Lung microvascular endothelial cell (primary cell): ENCODE data around the gene CEP68. TPM values are rescaled to one million over a fixed set of nuclear protein-coding genes. Genes with fewer than 3 reads are reported as not detected.
"Not testable (repeated sequence)": the region's sequence is repeated elsewhere in the genome, so short reads cannot be mapped to it uniquely, and the experiment has no call there.

Source experiments
- DNase-seq, 2 donors: peaks; one replicate each; pipeline versions ENCODE4 v3.0.0 to v3.0.0-alpha.2; 2010; ENCODE audit warnings: low read depth in 2 of 2
- total RNA-seq: library from RNA; depleted of rRNA; stranded (reverse); fragments of >200 nt; gene quantifications from 2 replicates; pipeline ENCODE4 v1.2.1, GENCODE V29; 2014

CEP68 gene
- total RNA-seq, 1 donor from 2014 or later = 30.8 TPM

DNA sequence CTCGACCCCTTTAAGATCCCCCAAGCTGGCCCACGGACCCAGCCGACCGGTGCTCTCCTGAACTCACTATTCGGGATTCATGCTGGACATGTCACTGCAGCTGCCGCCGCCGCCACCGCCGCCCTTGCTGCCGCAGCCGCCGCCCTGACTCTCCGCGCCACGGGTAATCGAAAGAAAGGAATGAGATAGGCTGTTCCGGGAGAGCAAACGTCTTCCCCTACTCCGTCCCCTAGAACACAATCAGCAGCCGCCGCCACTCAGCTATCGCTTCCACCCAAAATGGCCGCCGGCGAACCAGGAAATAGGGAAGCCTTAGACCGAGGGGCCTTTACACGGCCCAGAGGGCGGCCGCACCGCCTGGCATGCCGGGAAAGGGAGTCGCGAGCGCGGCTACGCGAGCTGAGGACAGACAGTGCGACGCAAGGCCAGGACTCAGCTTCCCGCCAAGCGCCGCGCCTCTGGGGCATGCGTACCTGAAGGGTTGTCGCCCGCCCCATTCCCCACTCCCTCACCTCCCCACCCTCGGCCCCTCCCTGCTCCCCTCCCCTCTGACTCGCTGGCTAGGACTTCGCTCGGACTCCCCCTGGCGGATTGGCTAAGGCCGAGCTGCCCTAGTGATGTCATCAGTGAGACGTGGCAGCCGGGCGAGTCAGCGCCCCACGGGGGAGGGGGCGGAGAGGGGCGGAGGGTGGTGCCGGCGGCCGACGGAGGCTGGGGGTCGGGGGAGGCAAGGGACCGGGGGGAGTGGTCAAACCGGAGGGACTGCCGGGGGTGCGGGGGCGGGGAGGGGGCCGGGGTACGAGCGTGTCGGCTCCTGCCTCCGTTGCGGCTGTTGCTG, 73.8 kb downstream of the CEP68 start, which contains the start of gene RAB1A:
TSS of gene RAB1A (minus strand) at position 281 of the 838 bp plus-strand sequence. CDS start at position 90, 191 bp downstream.
- DNase-seq = peak; percentile 100

DNA sequence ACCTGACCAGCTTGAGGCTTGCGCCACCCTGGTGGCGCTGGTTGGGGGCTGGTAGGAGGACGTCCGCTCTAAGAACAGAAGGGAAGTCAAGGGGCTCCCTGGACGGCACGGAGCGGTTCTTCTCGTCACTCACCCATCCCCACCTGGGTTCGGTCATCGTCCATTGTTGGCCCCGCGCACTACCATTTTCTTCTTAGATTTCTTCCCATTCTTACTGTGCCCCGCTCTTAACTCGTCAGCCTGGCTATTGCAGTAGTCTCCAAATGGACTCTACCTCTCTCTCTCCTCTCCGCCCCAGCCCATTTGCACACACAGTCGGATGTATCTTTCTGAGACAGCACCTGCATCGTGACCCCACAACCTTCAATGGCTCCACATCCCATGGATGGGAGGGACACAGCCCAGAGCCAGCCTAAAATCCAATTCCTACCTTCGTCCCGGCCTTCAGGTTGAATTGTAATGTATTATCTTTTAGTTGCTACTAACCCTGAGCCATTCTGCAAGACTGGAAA, 74.5 kb downstream of the CEP68 start:
- DNase-seq = no peak

DNA sequence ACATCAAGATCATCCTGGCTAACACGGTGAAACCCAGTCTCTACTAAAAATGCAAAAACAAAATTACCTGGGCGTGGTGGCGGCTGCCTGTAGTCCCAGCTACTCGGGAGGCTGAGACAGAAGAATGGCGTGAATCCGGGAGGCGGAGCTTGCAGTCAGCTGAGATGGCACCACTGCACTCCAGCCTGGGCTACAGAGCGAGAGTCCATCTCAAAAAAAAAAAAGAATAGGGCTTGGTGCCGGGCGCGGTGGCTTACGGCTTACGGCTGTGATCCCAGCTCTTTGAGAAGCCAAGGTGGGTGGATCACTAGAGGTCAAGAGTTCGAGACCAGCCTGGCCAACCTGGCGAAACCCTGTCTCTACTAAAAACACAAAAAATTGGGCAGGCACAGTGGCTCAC, 76.7 kb downstream of the CEP68 start:
- not testable (repeated sequence) for DNase-seq

DNA sequence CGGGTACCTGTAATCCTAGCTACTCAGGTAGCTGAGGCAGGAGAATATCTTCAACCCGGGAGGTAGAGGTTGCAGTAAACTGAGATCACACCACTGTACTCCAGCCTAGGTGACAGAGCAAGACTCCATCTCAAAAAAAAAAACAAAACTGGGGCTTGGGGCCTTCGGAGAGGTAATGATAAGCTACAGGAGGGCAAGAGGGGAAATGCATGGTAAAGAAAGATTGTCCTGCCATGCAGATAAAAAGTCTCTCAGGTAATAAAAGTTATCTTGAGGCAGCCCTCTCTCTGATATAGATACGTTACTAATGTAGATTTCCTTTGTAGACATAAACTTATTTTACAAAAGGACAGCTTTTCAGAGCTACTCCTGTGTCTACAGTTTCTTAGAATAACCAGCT, 77.4 kb downstream of the CEP68 start:
- DNase-seq = no peak

DNA sequence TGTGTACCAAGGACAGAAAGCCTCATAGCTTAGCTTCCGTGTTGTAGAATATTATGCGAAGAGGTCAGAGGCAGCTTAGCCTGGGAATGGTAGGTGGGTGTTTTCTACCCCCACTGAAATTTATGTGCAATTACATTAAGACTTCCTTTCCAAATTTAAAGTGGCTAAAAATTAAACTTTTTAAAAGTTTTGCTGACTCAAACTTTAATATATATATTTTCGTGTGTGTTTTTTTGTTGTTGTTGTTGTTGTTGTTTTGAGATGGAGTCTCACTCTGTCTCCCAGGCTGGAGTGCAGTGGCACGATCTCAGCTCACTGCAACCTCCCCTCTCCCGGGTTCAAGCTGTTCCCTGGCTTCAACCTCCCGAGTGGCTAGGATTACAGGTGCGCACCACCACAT, 77.9 kb downstream of the CEP68 start:
- no peak for DNase-seq

DNA sequence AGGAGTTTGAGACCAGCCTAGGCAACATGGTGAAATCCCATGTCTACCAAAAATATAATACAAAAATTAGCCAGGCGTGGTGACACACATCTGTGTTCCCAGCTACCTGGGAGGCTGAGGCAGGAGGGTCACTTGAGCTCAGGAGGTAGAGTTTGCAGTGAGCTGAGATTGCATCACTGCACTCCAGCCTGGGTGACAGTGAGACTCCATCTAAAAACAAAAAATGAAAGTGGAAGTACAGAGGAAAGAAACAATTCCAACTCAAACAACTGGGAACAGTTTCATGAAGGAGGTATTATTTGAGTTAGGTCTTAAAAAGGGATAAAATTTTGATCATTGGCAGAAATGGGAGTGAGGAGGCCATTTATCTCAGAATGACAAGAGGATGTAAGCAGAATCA, 80.0 kb downstream of the CEP68 start:
- peak in 1 of 2 donors; percentile 16 for DNase-seq

Other genes with a start within 250 kb of the CEP68 start
- 10.2 and 11.7 TPM in 2 replicates for gene SLC1A4, start 67.0 kb upstream of the CEP68 start, total RNA-seq
- 61.2 and 61.5 TPM in 2 replicates for gene RAB1A, start 73.7 kb downstream of the CEP68 start, total RNA-seq
- 81.7 and 86.5 TPM in 2 replicates for gene ACTR2, start 171.4 kb downstream of the CEP68 start, total RNA-seq